Ishikawa (cell line): ENCODE data around the gene MYCBPAP.
A peak's percentile ranks its signal among the peaks of the same experiment; 100 is the strongest.

Experiments
- CEBPB ChIP-seq: IDR thresholded peaks from 2 replicates; pipeline ENCODE4 v1.6.1; 2012
- CREB1 ChIP-seq: IDR thresholded peaks from 2 replicates; pipeline ENCODE4 v1.6.1; 2012; ENCODE audit warnings: low read depth
- EGR1 ChIP-seq: IDR thresholded peaks from 2 replicates; pipeline ENCODE4 v1.6.1; 2012
- EP300 ChIP-seq: IDR thresholded peaks from 2 replicates; pipeline ENCODE4 v1.6.1; 2012; ENCODE audit warnings: borderline replicate concordance
- FOXM1 ChIP-seq: IDR thresholded peaks from 2 replicates; pipeline ENCODE4 v1.6.1; 2012; ENCODE audit warnings: low read depth, borderline replicate concordance
- MAX ChIP-seq: IDR thresholded peaks from 2 replicates; pipeline ENCODE4 v1.6.1; 2012
- NFIC ChIP-seq: IDR thresholded peaks from 2 replicates; pipeline ENCODE4 v1.6.1; 2012
- RAD21 ChIP-seq: IDR thresholded peaks from 2 replicates; pipeline ENCODE4 v1.6.1; 2012; ENCODE audit warnings: low read depth
- REST ChIP-seq: IDR thresholded peaks from 2 replicates; pipeline ENCODE4 v1.6.1; 2012; ENCODE audit warnings: low read depth, mild to moderate bottlenecking
- TAF1 ChIP-seq: IDR thresholded peaks from 2 replicates; pipeline ENCODE4 v1.6.1; 2012; ENCODE audit warnings: low read depth, mild to moderate bottlenecking
- TCF12 ChIP-seq: IDR thresholded peaks from 2 replicates; pipeline ENCODE4 v1.6.1; 2012; ENCODE audit warnings: low read depth
- TEAD4 ChIP-seq: IDR thresholded peaks from 2 replicates; pipeline ENCODE4 v1.6.1; 2012
- USF1 ChIP-seq: IDR thresholded peaks from 2 replicates; pipeline ENCODE4 v1.6.1; 2012
- YY1 ChIP-seq: IDR thresholded peaks from 2 replicates; pipeline ENCODE4 v1.6.1; 2012; ENCODE audit warnings: low read depth
- ZBTB7A ChIP-seq: IDR thresholded peaks from 2 replicates; pipeline ENCODE4 v1.6.1; 2012; ENCODE audit warnings: low read depth

MYCBPAP gene

DNA sequence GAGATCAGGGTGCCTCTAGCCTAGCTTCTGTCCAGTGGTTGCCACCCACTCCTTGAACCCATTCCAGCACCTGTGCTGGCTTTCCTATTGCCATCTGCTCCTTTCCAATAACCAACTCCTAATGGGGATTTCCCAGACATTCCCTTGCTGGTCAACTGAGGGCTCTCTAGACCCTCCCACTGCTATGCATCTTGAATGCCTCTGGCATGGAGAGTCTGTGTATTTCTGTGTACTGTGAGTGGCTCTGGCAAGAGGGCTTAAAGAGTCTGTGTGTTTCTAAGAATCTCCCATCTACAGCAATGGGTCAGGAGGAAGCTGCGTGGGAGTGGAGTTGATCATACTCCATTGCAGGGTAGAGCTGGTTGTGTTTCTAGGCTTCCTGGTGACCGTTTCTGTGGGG lies 13.3 kb downstream of the MYCBPAP start:
- TF ChIP-seq TCF12 (no peak), EGR1 (no peak), USF1 (no peak), TEAD4 (no peak), REST (no peak), FOXM1 (no peak), ZBTB7A (no peak), NFIC (no peak), MAX (no peak), YY1 (no peak), CREB1 (no peak), RAD21 (no peak)

- TF ChIP-seq REST (no peak), YY1 (no peak), FOXM1 (no peak), EGR1 (no peak), RAD21 (no peak)
These were observed 14.5 kb downstream of the MYCBPAP start for GRCh38 chr17:50522766-50523165.

- no peak for TF ChIP-seq USF1
- TF ChIP-seq TEAD4, result peak; percentile 31; the same call in 1 of the 2 replicates
- no peak for TF ChIP-seq CREB1
- TF ChIP-seq CEBPB, result no peak
- no peak for TF ChIP-seq TCF12
These were observed 15.0 kb downstream of the MYCBPAP start for GRCh38 chr17:50523208-50523607.

DNA sequence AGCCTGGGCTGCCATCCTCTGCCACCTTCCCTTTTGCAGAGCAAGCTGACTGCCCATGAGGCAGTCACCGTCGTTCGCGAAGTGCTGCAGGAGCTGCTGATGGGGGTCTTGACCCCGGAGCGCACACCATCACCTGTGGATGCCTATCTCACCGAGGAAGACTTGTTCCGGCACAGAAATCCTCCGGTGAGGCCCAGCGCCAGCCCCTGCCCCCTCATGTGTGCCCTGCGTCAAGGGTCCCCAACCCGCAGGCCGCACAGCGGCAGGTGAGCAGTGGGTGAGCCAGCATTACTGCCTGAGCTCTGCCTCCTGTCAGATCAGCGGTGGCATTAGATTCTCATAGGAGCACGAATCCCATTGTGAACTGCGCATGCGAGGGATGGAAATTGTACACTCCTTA lies 16.6 kb downstream of the MYCBPAP start:
- no peak for TF ChIP-seq YY1
- no peak for TF ChIP-seq TEAD4
- TF ChIP-seq MAX, result no peak
- no peak for TF ChIP-seq EP300
- TF ChIP-seq CEBPB, result no peak
- TF ChIP-seq TCF12, result no peak
- TF ChIP-seq FOXM1, result no peak
- TF ChIP-seq ZBTB7A, result no peak
- TF ChIP-seq USF1, result no peak
- TF ChIP-seq NFIC, result no peak

DNA sequence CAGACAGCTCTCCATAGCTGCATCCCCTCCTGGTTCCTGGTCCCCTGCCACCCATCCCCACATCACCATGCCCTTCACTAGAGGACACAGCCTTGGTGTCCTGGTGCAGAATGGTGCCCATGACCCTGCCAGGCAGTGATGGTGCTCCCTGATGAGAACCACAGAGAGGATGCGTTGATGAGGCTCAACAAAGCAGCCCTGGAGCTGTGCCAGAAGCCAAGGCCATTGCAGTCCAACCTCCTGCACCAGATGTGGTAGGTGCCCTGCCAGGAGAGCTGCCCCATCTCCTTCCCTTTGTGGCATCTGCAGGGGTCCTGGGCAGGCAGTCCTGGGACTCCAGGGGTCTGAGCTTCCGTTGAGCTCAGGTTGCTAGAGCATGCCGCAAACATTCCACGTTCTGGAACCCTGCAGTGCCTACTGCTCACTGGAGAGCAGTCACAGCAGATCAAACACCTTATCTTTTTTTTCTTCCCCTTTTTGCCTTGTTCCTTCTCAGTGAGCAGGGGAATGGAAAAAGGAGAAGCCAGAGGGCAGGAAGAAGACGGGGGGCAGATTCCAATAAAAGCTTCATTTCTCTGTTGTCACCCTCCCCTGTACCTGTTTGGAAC lies 19.0 kb downstream of the MYCBPAP start:
- TF ChIP-seq TAF1, result no peak
- TF ChIP-seq TEAD4, result peak; percentile 92
- TF ChIP-seq CEBPB, result no peak
- TF ChIP-seq MAX, result peak; percentile 33; the same call in 1 of the 2 replicates
- peak; percentile 91 for TF ChIP-seq EP300
- peak; percentile 89 for TF ChIP-seq TCF12
- peak; percentile 84 for TF ChIP-seq NFIC
- peak; percentile 79; the same call in 1 of the 2 replicates for TF ChIP-seq ZBTB7A
- TF ChIP-seq YY1, result peak; percentile 51; the same call in 1 of the 2 replicates
- no peak for TF ChIP-seq USF1
- TF ChIP-seq EGR1, result no peak
- peak; percentile 19; the same call in 1 of the 2 replicates for TF ChIP-seq RAD21
- no peak for TF ChIP-seq REST
- peak; percentile 55; the same call in 1 of the 2 replicates for TF ChIP-seq FOXM1
- TF ChIP-seq CREB1, result no peak
